HG02588 (cell line): ENCODE measurements around the gene MYH7B.

ENCODE experiments used
- ATAC-seq: cut with Tn5 transposase; IDR thresholded peaks from one replicate; pipeline ENCODE4 v1.9.1; 2021; ENCODE audit warnings: mild to moderate bottlenecking, moderate library complexity; ENCODE audit not compliant: unreplicated experiment

Gene MYH7B

DNA sequence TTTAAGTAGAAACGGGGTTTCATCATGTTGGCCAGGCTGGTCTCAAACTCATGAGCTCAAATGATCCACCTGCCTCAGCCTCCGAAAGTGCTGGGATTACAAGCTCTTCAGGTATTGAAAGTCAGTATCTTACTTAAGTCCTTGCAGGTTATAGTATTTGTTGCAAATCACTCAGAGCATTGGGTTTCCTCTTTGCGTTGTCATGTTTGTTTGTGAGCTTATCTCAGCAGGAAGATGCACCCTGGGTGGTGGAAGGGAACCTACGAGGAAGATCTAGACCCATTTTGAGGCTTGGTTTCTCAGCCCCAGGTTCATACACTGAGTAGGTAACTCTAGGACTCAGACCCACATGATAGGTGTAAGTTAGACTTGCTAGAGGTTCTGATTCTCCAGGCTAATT lies 18.6 kb downstream of the MYH7B start:
- ATAC-seq: no peak

- ATAC-seq: no peak
Observed at GRCh38 chr20:34976286-34976685, 20.6 kb downstream of the MYH7B start.

DNA sequence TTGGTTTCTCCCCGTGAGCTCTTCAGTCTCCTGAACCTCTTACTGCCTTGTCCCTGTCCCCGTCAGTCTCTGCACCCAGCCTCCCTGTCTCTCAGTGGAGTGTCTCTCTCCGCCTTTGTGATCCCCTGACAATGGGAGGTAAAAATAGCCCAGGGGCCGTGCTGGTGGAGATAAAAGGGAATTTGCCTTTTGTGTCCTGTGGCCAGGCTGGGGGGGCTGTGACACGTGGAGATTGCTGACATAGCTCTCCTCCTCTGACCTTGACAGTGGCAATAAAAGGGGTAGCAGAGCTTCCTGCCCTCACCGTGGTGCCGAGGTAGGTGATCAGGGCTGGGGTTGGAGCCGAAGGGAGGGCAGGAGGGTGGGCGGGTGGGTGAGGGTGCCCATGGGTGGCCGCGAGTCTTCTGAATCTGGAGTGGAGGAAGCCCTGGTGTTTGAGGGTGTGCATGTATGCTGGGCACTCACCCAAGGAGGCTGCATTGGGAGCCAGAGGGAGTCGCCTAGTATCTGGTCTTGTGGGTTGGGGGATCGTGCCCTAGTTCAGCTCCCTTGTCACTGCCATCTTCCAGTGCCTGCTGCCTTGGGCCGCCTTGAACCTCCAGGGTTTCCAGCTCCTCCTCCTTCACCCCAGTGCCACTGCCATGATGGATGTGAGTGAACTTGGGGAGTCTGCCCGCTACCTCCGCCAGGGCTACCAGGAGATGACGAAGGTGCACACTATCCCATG lies 21.9 kb downstream of the MYH7B start:
- no peak for ATAC-seq

DNA sequence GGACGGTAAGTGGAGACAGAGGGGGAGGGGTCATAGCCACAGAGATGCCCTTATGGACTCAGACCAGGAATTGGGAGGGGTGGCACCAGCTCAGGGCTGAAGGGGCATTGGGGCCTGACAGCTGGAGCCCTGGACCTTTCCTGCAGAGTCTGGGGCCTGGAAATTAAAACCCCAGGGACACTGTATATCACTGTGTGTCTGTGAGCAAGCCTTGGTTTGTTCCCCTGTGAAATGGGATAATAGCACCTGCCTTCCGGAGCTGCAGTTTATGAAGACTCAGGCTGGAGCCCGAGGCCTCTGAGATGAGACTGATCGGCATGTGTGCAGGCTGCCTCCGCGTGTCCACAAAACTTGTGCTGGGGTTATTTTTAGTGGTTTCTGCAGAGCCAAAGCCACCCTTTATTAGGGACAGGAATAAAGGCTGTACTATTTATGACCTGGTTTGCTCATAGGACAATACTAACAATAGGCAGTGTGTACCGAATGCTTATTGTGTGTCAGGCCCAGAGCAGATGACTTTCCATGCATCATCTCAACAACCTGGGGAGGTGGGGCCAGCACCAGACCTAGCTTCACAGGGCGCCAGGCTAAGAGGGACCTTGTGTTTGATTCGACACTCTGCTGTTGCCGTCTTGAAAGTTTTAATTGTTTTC lies 22.6 kb downstream of the MYH7B start:
- no peak for ATAC-seq

GRCh38 chr20:34979366-34980153 lies 23.9 kb downstream of the MYH7B start:
- no peak for ATAC-seq

DNA sequence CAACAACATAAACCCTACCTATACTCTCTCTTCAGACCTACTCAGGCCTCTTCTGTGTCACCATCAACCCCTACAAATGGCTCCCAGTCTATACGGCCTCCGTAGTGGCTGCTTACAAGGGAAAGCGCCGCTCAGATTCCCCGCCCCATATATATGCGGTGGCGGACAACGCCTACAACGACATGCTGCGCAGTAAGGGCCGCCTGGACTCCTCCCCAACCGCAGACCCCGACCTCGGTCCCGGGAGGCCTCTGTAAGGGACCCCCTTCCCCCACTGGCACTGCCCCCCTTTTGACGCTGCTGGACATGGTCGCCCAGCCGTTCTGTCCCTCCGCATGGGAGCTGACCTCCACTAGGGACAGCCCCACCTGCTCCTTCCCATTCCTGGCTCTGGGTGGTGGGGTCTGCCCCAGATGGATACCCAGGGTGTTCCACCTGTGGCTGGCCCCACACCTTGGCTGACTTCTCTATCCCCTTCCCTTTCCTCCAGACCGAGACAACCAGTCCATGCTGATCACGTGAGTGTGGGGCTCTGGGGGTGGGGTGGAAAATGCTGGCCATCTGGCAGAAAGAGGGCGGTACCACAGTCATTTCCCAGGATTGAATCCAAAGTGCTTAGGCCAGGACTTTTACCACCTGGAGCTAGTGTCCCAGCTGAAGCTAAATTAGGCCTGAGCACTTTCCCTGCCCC lies 25.0 kb downstream of the MYH7B start:
- ATAC-seq: no peak

DNA sequence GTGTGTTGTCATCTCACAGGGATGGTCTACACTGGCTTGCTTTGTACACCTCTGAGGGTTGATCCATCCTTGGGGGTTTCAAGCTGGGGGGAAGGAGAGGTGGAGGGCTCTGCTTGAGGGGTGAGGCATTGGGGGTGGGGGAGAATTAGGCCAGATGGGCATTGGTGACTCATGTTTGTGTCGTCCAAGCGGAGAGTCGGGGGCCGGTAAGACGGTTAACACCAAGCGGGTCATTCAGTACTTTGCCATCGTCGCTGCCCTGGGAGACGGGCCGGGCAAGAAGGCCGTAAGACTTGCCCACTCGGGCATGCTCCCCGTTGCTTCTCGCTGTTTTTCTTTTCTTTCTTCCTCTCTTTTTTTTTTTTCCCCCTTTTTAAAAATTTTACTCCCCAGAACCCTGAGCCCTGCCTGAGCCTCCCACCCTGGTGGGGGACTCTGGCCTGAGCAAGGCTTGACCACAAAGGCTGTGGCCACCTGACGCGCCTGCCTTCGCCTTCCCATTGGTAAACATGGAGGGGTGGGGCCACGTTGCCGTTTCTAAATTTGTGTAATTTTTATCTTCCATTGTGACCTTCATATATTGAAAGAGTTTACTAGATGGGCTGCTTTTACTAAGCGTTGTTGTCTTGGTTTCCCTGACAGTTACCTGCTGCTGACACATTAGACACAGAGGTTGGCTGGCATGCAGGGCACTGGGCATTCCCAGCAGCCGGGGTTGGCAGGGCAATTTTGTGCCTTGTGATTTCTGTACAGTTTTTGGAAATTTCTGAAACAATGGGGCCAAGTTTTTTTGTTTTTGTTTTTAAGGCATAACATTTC lies 26.8 kb downstream of the MYH7B start:
- ATAC-seq: no peak

DNA sequence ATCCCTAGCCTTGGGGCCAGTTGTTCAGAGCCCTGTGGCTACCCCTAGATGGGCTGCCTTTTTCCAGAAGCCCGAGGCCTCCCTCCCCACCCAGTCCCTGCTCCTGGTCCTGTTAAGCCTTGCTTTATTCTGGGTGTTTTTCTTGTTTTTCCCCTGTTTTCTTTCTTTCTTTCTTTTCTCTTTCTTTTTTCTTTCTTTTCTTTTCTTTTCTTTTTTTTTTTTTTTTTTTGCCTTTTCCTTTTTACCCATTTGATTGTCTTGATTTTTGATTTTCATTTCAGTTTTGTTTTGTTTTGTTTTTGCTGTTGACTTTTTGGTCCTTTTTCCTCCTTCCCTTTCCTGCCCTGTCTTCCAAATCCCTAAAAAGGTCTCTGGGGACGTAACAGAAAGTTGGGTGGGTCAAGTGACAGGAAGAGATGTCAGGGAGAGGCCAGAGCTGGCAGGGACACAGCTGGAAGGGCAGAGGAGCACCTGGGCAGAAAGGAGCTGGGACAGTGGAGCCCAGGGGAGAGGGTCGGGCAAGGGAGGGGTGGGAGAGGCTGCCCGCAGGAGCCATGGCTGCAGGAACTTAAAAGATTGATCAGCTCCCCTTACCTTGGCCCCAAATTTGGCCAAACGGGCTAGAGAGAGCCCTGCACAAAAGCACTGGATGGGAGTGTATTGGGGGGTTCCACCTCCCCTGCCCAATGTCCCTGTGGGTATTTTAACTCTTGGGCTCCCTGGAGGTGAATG lies 27.6 kb downstream of the MYH7B start:
- ATAC-seq: no peak

GRCh38 chr20:34983995-34984735 lies 28.5 kb downstream of the MYH7B start:
- no peak for ATAC-seq

DNA sequence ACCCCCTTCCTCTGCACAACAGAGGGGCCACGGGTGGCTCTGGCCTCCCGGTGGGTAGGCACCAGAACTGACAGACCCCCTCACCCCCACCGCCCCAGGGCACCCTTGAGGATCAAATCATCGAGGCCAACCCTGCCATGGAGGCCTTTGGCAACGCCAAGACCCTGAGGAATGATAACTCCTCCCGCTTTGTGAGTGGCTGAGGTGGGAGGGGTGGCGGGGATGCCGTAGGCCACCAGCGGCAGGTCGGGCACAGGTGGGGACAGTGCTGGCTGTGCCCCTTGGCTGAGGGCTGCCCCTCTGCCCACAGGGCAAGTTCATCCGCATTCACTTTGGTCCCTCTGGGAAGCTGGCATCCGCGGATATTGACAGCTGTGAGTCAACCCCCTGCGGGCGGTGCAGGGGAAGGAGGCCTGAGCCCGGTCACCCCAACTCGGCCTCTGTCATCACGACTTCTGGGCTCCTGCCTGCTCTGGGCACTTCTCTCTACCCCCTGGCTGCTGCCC lies 29.1 kb downstream of the MYH7B start:
- no peak for ATAC-seq

GRCh38 chr20:34985461-34986310 lies 30.0 kb downstream of the MYH7B start:
- ATAC-seq: no peak

GRCh38 chr20:34986311-34987287 lies 30.9 kb downstream of the MYH7B start:
- ATAC-seq: no peak

DNA sequence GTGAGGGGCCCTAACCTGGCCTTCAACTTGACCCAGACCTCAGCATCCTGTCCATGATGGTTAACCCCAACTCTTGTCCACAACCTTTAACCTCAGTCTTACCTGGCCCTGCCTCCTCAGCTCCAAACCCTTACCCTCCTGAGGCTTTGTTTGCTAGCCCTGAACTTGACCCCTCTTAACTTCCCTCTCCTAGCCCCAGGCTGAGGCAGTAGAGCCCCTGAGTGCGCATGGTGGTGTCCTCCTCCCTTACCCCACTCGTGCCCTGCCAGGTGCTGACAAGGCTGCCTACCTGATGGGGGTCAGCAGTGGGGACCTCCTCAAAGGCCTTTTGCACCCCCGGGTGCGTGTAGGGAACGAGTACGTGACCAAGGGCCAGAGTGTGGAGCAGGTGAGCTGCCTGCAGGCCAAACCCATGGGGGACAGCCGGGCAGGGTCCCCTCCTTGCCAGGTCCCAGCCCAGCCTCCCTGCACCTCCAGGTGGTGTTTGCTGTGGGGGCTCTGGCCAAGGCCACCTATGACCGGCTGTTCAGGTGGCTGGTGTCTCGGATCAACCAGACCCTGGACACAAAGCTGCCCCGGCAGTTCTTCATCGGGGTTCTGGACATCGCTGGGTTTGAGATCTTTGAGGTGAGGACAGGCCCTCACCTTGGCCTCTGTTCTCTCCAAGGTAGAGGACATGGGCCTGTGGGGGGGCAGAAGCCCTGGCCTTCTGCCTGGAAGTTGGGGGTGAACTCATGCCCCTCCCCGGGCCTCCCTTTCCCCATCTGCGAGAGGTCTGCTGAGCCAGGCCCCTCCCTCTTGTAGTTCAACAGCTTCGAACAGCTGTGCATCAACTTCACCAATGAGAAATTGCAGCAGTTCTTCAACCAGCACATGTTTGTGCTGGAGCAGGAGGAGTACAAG lies 31.9 kb downstream of the MYH7B start:
- no peak for ATAC-seq

DNA sequence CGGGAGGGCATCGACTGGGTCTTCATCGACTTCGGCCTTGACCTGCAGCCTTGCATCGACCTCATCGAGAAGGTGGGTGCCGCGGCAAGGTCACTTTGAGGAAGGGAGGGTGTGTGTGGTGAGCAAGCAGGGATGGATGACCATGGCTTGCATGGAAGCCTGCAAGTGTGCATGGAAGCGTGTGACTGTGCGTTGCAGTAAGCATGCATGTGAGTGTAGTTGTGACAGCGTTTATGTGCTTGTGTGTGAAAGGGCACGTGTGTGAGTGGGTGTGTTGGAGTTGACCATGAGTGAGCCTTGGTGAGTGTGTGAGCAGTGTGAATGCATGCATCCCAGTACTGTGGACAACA lies 32.5 kb downstream of the MYH7B start:
- no peak for ATAC-seq

DNA sequence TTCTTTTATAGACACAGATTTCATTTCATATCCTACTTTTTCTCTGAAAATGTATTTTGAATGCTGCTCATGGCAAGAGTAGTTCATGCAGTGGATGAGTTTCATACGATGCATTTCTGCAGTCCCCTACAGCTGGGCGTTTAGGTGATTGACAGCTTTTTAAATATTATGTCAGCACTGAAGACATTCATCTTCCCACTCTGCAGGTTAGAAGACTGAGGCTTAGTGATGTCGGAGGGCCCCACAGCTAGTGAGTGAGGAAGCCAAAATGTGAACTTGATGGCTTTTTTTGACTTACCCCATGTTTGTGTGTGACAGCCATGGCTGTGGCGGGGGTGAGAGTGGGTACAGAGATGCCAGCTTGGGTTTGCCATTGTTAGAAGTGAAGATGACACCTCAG lies 33.5 kb downstream of the MYH7B start:
- ATAC-seq: no peak

GRCh38 chr20:34989670-34990069 lies 34.0 kb downstream of the MYH7B start:
- ATAC-seq: no peak
